DMS 273 treated with DMSO at 0.1 percent for 48 hours (cell line): Measurements from ENCODE around the gene COL1A1.

ENCODE experiments used
- DNase-seq: peaks from one replicate; lab custom pipeline; 2025; lab: John Stamatoyannopoulos, UW

Gene COL1A1

GRCh38 chr17:50199803-50200456, 1.5 kb downstream of the COL1A1 start:
- DNase-seq: peak; percentile 76

DNA sequence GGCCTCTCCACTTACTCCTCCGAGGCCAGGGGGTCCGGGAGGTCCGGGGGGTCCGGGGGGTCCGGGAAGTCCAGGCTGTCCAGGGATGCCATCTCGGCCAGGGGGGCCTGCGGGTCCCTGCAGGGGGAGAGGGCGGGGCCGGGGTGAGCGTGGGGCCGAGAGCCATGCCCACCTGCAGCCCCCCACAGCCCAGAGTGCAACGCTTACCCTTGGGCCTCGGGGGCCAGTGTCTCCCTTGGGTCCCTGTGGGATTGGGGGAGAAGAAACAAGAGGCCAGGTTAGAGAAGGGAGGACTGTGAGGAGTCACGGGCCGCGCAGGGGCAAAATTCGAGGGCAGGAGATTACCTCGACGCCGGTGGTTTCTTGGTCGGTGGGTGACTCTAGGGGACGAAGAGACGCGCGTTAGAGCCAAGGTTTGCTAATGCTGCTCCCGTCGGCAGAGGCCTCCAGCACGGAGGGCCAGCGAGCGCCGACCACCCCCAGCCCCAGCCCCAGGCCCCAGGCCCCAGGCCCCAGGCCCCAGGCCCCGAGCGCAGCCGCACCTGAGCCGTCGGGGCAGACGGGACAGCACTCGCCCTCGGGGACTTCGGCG, 2.1 kb downstream of the COL1A1 start:
- DNase-seq: no peak

- DNase-seq: peak; percentile 24
Measured at GRCh38 chr17:50198026-50198669, 3.3 kb downstream of the COL1A1 start.

GRCh38 chr17:50196826-50197225, 4.6 kb downstream of the COL1A1 start:
- DNase-seq: no peak

GRCh38 chr17:50196036-50196435, 5.4 kb downstream of the COL1A1 start:
- DNase-seq: no peak

DNA sequence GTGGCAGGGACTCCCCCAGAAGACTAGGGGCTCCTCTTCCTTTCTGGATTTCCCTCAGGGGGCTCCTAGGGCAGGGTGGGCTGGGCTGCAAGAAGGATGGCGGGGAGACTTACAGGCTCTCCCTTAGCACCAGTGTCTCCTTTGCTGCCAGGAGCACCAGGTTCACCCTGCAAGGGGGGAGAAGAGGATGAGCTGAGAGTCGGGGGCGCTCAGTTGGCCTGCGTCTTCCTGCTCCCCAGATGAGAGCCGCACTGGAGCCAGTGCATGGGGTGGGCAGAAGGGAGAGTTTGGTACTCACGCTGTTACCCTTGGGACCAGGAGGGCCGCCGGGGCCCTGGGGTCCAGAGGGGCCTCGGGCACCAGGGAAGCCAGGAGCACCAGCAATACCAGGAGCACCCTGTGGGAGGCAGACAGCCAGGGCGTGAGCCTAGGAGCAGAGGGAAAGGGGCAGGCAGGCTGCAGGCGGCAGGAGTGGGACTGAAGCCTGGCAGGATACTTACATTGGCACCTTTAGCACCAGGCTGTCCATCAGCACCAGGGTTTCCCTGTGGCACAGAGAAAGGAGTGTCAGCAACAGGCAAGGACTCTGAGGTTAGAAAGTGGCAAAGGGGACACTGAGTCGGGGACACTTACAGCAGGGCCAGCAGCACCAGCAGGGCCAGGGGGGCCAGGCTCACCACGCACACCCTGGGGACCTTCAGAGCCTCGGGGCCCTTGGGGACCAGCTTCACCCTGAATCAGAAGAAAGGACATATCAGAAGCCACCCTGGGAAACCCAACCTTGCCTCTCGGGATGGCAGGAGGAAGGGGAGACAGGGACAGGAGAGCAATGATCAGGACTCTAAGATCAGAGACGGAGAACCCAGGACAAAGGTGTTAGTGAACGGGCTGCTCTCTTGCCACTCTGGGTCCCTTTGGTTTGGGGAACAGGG, 6.2 kb downstream of the COL1A1 start:
- DNase-seq: no peak

DNA sequence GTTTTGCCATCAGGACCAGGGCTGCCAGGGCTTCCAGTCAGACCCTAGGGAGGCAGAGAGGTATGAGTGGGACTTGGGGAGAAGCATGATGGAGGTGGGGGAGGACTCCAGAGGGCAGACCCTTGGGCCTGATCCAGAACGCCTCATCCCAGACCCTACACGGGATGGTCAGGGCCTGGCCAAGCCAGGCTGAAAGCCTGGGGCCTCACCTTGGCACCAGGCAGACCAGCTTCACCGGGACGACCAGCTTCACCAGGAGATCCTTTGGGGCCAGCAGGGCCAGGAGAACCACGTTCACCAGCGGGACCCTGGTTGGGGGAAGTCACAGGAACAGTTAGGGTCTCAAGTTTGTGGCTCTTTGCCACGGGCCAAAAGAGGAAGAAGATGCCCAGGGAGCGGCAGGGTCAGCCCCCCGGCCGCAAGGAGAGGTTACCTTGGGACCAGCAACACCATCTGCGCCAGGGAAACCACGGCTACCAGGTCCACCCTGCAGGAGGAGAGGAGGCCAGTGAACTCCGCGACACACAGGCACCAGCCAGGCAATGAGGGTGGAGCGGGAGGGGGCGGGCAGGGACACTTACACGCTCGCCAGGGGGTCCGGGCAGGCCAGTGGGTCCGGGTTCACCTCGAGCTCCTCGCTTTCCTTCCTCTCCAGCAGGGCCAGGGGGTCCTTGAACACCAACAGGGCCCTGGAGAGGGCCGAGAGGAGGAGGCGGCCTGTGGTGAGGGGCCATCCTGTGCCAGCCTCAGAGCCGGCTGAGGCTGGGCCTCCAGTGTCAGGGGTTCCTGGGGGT, 7.1 kb downstream of the COL1A1 start:
- no peak for DNase-seq

- DNase-seq: no peak
Measured at GRCh38 chr17:50192618-50193291, 8.7 kb downstream of the COL1A1 start.

DNA sequence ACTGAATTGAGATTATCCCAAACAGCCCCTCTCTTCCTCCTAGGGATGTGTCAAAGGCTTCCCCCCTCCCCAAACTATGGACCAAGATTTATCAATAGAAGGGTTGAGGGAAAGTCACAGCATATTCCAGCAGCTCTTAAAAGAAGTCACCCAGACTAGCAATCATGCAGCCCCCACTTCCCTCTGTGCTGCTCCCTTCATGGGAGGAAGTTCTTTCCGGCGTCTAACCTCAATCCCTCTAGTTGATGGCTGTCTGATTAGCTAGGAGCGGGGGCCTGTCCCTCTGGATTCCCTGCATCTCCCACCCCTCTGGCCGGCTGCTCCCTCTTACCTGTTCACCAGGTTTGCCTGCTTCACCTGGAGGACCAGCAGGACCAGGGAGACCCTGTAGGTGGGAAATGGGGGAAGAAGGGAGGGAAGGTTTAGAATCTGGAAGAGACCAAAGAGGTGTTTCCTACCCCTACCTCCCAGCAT, 9.2 kb downstream of the COL1A1 start:
- DNase-seq: no peak

- DNase-seq: no peak
Measured at GRCh38 chr17:50191359-50192143, 9.9 kb downstream of the COL1A1 start.

GRCh38 chr17:50190603-50191358, 10.7 kb downstream of the COL1A1 start:
- no peak for DNase-seq

- DNase-seq: no peak
Measured at GRCh38 chr17:50190293-50190602, 11.2 kb downstream of the COL1A1 start.

GRCh38 chr17:50189550-50190292, 11.7 kb downstream of the COL1A1 start:
- no peak for DNase-seq

DNA sequence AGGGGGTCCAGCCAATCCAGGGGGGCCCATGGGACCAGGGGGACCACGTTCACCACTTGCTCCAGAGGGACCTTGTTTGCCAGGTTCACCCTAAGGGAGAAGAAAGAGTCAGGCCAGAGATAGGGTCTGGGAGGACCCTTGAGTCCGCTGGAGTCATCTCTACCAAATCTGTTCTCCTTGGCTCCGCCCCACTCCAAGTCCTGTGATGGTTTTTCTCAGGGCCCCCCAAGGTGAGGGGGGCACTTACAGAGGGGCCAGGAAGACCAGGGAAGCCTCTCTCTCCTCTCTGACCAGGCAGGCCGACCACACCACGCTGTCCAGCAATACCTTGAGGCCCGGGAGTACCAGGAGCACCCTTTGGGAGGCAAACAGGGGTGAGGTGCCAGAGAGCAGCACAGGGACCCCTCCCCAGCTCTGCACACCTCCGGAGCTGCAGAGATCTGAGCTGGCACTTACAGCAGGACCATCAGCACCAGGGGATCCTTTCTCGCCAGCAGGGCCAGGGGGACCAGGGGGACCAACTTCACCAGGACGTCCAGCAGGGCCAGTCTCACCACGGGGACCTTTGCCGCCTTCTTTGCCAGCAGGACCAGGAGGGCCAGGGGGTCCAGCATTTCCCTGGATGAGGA, 12.4 kb downstream of the COL1A1 start:
- DNase-seq: no peak

DNA sequence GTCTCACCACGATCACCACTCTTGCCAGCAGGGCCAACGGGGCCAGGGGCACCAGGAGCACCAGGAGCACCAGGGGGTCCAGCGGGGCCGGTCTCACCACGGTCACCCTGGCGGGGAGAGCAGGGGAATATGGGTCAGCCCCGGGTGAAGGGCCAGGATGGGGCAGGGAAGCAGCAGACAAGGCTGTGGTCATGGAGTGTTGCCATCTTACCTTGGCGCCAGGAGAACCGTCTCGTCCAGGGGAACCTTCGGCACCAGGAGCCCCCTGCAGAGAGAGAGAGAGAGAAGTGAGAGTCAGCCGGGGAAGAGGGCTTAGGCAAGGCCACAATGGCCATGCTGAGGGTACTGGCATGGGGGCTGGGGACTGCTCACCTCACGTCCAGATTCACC, 12.9 kb downstream of the COL1A1 start:
- no peak for DNase-seq

GRCh38 chr17:50187751-50188530, 13.5 kb downstream of the COL1A1 start:
- DNase-seq: no peak

- no peak for DNase-seq
Measured at GRCh38 chr17:50187394-50187725, 14.1 kb downstream of the COL1A1 start.
